GM18909 (cell line): Measurements from ENCODE around the gene KLHL29.

Experiments used
- ATAC-seq: cut with Tn5 transposase; IDR thresholded peaks from one replicate; pipeline ENCODE4 v1.9.1; 2021; ENCODE audit warnings: mild to moderate bottlenecking; ENCODE audit not compliant: unreplicated experiment, poor library complexity

Gene KLHL29

DNA sequence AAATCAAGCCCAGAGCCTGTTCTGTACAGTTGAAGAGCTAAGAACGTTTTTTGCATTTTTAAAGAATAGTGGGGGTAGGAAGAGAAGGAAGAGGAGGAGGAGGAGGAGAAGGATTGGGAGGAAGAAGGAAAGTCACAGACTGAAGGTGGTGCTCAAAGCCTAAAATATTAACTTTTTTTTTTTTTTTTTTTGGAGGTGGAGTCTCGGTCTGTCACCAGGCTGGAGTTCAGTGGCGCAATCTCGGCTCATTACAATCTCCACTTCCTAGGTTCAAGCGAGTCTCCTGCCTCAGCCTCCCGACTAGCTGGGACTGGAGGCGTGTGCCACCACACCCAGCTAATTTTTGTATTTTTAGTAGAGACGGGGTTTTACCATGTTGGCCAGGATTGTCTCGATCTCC, 18.3 kb upstream of the KLHL29 start:
- no peak for ATAC-seq

DNA sequence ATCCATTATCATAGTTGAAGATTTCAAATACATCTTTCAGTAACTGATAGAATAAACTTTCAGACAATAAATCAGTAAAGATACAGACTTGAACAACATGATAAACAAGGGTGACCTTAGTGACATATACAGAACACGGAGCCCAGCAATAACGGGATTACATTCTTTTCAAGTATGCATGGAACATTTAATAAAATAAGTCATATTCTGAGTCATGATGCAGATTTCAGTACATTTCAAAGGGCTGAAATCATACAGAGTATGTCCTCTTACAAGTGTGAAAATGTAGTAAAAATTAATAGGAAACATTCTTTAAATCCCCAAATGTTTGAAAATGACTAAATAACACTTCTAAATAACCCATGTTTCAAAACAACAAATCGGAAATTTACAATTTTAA, 17.2 kb upstream of the KLHL29 start:
- no peak for ATAC-seq

DNA sequence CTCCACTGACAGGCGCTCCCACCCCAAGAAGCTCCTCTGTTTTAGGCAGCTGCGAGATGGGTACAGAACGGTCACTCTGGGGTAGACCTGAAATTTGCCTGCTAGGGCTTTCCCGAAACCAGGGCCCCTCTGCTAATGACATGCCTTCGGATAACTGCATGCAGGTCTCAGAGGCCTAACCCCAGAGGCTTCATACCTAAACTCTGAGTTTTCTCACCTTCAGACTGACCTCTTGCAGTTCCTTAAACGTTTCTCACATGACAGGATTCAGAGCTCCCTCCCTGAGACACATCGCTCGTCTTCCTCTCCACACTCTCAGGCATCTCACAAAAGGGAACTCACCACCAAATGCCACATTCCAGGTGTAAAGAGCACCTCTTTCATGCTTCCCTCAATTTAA, 11.3 kb upstream of the KLHL29 start:
- no peak for ATAC-seq

DNA sequence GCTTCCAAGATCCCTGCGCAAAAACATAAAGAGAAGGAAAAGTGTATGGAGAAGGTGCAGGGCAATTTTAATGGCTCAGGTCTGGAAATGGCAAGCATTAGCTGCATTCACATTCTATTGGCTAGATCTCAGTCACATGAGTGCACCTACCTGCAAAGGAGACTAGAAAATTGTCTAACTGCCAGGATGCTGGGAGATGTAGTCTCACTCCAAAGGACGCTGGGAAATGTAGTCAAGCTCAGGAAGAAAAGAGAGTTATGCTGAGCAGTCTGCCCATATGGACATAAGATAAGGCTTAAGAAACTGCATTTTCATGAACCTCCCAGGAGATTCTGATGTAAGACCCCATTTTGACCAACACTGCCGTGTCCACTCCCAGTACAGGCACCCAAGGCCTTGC, 9.5 kb upstream of the KLHL29 start:
- ATAC-seq = peak; percentile 37

DNA sequence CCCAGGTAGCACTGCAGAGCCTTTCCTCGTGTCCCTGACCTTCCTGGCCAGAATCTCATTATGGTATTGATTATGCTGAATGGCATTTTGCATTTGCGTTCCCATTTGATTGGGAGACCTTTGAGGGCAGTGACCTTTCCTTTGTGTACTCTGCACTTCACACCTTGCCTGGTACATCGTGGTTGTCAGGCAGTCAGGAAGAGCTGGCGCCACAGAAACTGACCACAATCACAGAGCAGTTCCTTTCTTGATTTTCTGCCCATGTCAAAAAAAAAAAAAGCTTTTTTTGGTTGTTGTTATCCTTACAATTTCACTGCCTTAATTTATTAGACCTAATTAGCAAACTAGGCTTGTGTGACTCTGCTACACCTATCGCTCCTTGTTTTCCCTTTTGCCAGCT, 8.9 kb upstream of the KLHL29 start:
- ATAC-seq = no peak

DNA sequence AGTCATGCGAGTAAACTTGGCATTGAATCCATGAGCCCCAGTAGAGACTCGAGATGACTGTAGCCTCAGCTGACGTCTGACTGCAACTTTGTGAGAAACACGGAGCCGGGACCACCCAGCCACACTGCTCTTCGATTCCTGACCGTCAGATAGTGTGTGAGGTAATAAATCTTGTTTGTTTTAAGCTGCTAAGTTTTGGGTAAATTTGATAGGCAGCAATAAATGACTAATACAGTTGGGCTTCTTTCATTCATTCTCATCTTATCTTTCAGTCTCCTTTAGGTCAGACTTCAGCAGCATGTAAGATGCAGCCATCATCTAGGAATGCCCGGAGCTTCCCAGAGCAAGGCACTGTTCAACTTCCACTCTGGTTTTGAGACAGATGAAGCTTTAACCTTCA, 8.0 kb upstream of the KLHL29 start:
- no peak for ATAC-seq

DNA sequence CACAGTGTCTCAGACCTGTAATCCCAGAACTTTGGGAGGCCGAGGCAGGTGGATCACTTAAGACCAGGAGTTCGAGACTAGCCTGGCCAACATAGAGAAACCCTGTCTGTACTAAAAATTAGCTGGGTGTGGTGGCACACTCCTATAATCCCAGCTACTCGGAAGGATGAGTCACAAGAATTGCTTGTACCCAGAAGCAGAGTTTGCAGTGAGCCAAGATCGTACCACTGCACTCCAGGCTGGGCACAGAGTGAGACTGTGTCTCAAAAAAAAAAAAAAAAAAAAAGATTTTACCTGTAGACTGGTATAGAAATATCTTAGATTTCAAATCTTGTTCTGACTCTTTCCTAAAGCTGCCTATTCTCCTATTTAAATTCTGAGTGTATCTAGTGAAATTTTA, 7.2 kb upstream of the KLHL29 start:
- no peak for ATAC-seq

DNA sequence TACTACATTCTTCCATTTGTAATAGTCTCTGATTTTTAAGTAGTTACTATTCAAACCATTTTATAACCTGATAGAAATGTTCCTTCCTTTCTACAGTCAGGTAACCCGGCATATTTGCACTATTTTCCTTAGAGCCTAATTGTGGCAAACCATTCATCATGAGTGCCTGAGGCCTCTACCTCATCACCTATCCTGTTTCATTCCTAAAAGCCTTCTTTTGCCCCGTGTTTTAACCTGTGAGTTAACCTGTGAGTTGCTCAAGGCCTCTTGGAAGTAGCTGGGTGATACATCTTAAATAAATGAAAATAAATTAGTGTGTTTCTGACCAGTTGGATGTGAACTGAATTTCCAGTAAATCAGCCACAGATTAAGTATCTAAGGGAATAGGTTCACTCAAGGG, 6.5 kb upstream of the KLHL29 start:
- no peak for ATAC-seq

DNA sequence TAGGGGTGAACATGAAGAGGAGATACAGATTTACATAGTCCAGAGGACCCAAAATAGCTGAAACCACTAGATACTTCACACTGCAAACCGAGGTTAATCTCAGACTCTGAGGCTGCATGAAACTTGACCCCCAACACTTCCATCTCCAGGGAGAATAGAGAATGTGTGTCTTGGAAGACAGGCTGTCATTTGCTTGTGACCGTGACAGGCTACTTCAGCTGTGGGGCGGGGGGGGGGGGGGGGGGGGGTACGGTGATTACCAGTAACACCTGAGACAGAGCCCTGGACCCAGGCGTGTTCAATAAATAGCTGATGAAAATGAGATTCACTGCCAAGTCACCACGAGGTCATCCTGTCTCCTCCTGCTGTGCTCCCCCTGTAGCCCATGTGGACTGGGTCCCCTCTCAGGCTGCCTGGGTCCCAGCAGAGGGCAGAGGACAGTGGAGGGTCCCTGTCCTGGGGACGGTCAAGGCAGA, 5.7 kb upstream of the KLHL29 start:
- ATAC-seq = peak; percentile 60

DNA sequence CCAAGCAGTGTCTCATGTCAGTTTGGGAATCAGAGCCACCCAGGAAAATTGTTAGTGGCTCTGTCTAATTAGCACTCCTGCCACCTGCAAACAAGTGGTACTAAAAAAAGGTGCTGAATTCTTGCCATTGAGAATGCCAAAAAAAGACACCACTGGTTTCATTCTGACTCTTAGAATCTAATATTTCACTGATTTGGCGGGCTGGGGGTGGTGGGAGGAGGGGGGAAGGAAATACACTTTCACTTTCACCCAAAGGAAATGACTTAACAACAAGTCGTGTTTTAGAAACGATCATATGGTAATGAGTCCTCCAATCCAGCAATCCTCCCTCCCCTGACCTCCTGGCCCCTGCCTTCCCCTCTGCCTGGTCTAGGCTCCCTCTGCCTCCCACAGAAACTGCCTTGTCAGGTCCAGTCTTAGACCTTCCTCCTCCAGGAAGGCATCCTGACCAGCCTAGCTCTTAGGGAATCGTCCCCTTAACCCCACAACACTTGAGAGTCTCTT, 4.4 kb upstream of the KLHL29 start:
- ATAC-seq = peak; percentile 46

DNA sequence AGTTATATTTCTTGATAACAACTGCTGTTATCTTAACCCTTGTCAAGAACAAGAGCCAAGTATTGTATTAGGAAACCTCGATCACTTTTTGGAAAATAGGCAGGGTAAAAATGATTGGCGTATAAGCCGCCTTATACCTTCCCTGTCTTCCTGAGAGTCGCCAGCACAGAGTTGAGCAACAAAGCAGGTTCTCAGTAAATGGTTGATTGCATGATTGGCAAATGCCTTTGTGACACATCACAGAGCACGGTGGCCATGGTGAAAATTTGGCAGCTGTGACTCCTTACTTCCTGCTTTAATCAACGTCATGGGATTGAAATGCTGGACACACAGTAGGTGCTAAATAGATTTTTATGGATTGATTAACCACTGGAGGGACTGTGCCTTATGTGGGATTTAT, 3.9 kb upstream of the KLHL29 start:
- no peak for ATAC-seq

DNA sequence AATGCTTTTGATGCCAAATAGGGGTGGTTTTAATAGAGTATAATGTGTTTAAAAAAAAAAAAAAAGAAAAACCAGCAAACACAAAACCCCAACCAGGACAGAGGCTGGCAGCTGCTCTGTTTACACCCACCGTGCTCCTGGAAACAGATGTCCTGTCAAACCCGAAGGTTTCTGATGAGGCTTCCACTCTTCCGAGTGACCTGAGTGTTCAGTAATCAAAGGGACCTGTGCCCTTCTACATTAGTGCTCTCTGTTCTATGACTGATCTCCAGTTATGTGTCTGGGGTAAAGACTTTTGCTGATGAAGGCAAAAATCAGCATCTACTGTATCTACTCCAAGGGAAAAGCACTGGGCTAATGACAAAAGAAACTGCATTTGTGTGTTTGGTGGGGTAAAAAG, 3.5 kb upstream of the KLHL29 start:
- no peak for ATAC-seq

DNA sequence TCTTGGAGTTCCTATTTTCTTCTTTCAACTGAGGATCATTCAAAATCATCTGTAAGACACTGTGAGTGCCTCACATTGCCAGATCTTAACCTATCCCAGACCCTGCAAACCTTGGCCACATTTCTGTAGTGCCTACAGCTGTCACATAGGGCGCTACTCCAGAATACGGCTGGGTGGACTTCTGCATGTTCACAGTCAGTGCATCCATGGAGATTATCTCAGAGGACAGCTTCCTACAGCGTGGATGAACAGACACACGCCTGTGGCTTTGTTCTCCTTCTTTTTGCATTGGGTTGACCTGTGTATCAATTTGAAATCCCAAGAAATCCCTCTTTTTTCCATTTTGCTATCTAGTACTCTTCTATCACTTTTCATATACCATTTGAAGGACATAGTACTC, 1.9 kb upstream of the KLHL29 start:
- no peak for ATAC-seq

DNA sequence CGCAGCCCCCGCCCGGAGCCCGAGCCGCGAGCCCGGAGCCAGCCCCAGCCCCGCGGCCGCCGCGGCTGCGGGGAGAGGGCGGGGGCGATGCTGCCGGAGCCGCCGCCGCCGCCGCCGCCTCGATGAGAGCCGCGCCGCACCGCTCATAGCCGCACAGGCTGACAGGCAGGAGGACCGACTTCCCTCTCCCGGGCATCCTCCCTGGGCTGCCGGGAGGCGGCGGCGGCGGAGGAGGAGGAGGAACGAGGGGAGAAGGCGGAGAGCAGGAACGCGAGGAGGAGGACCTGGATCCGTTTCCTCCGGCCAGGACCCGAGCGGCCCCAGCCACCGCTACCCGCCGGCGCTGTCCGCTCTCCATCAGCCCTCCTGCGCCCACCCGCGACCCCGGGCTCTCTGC, 370 bp downstream of the KLHL29 start:
- ATAC-seq = peak; percentile 31

DNA sequence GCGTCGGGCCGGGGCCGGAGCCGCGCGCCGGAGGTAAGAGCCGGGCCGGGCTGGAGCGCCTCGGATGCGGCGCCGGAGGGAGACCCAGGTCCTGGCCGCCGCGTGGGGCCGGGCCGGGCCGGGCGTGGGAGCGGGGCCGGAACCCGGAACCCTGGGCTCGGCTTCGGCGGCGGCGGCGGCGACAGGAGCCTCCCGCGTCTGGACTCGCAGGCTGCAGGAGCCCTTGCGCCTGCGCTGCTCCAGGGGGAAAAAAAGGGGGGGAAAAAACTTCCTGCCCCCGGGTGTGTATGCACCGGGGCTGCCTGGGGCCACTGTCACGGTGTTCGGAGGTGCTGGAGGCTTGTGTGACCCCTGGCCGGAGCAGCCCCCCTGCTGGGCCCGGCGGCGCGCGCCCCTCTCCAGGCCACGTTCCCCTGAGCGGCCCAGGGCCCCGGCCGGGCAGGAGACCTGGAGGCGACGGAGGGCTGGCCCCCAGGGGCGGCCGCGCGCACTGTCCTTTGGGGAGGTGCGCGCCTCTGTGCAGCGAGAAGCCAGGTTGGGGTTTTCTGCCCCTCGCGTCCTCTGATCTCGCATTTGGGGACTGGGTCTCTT, 864 bp downstream of the KLHL29 start:
- ATAC-seq = peak; percentile 21

DNA sequence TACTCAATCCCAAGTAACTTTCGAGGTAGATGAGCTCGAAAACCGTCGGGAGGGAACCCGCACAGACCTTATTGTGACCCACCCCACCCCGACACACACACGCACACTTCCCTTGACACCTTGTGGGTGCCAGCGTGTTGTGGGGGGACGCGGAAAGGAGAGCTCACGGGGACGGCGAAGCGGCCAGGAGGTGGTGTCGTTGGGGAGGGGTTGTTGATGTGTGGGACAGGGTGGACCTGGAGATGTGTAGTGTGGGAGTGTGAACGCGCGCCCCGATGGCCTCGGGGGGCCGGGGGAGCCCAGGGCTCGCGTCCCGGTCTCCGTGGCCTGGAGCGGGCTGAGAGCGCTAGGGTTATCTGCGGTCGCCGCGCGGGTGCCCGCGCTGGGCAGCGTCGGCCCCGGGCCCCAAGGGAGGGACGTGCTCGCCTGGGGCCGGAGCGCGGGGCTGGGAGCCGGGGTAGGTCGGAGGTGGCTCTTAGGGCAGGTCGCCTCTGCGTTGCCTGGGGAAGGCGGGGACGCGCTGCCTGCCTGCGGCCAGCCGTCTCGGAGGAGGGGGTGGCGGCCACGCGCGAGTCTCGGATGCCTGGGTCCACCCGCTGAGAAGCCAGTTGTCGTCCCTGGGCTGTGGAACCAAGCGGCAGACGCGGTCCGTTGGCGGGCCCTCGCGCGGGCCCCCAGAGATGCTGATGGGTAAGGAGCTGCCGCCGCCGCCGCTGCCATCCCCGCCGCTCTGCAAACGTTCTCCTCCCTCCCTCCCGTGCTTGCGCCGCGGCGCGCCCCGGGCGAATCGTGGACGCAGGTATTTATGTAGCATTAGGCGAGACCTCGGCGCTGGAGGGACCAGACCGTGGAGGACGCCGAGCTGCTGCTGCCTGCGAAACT, 1.6 kb downstream of the KLHL29 start:
- ATAC-seq = no peak

DNA sequence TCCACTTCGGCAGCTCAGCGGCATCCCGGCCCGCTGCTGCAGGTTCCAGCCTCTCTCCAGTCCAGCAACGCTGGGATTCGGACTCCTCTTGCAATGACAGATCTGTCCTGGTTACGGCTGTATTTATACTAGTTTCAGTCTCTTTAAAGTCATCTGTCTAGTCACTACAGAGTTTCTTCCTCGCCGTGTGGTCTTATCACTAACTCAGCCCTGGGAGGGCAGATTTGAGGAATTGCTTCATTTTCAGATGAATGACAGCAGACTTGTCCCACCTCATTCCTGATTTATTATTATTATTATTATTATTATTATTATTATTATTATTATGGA, 2.2 kb downstream of the KLHL29 start:
- ATAC-seq = no peak

DNA sequence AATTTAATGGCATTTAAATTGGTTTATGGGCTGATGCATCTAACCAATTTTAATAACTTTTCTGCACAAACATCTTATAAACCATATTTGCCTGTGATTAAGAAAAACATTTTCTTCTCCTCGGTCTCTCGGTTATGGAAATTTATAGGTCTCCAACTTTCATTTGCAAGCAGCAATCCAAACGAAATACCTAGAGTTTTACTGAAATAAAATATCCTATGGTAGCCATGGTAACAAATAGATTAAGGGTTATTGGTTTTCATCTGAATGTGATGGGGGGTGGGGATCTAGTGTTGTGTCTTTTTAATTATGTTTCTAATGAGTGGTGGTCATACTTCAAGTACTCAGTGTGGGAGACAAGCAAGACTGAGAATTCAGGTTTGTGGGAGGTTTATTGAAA, 2.9 kb downstream of the KLHL29 start:
- no peak for ATAC-seq

DNA sequence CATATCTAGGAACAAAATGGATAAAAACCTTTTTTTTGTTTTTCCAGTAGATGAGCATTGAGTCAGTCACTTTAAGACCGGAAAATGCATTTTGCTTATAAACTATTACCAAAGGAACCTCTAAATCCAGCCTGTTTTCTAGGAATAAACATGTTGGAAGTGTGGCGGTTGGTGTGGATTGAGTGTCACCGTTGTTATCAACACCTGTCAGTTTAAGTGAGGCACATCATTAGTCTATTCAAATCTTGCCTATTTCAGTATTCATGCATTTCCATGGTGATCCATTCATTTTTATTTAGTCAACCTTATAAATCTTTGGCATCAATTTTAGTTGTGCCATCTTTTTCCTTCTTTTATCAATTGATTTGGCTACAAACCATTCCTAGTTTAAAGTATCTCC, 3.3 kb downstream of the KLHL29 start:
- no peak for ATAC-seq

DNA sequence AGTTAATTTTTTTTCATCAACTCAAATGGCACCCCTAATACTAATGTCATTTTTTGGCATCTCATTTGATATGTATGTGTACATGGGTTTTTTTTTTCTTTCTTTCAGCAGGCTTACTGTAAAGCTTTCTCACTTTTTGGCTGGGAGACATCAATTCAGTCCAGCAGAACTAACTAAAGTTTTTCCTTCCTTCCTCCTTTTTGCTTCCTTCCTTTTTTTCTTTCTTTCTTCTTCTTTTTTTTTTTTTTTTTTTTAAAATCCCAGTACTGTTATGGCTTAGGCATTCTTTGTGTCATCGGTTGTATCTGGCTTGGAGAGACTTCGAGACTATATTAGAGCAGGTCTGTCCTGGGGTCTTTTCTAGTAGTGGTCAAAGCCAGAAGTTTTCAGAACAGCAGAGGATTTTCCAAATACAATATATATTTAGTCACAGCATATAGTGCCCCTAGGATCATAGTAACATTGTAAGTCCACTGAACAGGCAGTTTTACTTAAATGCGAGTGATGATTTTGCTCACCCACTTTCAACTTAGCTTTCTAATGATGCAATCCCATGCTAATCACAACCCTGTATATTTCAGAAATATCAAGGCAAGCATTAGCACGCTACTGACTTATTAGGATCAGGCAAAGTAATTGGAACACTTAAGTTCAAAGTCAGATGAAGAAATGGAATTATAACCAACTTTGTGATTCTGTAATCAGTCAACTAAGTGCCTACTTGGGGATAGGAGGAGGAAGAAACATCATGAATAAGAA, 4.0 kb downstream of the KLHL29 start:
- ATAC-seq = no peak

DNA sequence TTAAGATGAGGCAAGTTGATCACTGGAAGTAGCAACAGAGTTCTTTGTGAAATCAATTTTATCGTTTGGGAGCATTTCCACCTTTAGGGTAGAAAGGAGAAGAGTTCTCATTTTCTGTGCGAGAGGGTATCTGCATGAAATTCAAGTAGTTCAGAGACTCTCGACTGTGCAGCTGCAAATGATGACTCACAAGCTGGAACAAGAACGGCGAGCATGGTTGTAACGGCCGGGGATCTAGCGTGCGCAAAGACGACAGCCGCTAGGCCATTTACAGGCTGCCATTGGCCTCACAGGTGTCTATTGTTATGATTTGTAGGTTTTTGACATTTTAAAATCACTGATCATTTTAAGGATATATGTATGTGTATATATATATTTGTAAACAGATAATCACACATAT, 5.2 kb downstream of the KLHL29 start:
- no peak for ATAC-seq
